Measurements from ENCODE around the gene LAMA5. TPM values are rescaled to one million over a fixed set of nuclear protein-coding genes. Genes with fewer than 3 reads are reported as not detected.

Gene LAMA5
- total RNA-seq, 1 experiment from 2014 or later, result 29.7 TPM

DNA sequence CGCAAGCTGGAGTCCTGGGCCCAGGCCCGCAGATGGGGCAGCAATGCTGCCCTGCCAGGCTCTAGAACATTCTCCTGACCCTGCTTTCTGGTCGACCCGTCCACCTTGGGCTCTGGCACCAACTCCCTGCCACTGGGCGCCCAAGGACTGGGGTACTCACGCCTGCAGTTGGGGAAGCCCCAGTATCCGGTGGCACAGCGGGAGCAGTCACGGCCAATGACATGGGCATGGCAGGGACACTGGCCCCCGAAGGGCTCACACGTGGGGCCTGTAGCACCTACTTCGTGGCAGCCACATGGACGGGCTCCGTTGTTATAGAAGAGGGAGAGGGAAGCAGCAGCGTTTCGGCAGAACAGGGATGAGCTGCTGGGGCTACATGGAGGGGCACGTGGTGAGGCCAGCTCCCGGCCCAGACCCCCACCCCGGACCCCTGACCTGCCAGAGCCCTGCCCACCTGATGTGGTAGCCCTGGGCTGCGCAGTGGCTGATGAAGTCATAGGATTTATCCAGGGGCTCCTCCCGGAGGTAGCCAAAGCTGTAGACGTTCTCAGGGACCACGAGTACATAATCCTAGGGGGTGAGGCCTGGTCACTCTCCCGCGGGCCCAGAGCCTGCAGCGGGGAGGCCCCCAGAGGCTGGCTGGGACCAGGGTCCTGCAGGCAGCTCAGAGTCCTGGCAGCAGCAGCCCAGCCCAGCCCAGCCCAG is 38.3 kb downstream of the LAMA5 start:
- no peak for DNase-seq (ENCODE audit: low read depth)

DNA sequence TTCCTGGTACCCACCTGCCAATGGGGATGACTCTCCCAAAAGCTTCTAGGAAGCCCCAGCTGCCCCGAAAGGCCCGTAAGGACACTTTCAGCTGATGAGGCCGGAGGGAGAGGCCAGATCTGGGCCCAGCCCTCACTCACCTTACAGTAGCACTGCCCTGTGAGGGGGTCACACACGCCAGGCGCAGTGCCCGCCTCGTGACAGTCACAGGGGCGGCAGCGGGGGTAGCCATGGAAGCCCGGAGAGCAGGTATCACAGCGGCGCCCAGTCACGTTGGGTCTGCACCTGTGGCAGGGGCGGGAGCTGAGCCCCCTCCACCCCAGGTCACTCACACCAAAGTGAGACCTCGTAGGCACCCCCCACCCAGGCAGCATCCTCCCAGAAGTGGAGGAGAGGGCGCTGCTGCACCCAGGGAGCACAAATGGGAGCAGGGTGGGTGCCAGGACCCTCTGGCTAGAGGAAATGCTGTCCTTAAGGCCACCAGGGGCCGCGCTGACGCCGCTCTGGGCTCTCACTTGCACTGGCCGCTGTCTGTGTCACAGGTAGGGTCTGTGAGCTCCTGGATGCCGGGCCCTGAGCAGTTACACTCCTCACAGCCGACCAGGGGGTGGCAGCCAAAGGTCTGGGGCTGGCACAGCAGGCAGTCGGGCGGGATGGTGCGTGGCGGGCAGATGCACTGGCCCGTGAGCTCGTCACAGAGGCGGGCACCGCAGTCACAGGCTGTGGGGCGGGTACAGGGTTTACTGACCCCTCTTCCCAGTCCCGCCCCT is 39.2 kb downstream of the LAMA5 start:
- no peak for DNase-seq (ENCODE audit: low read depth)

DNA sequence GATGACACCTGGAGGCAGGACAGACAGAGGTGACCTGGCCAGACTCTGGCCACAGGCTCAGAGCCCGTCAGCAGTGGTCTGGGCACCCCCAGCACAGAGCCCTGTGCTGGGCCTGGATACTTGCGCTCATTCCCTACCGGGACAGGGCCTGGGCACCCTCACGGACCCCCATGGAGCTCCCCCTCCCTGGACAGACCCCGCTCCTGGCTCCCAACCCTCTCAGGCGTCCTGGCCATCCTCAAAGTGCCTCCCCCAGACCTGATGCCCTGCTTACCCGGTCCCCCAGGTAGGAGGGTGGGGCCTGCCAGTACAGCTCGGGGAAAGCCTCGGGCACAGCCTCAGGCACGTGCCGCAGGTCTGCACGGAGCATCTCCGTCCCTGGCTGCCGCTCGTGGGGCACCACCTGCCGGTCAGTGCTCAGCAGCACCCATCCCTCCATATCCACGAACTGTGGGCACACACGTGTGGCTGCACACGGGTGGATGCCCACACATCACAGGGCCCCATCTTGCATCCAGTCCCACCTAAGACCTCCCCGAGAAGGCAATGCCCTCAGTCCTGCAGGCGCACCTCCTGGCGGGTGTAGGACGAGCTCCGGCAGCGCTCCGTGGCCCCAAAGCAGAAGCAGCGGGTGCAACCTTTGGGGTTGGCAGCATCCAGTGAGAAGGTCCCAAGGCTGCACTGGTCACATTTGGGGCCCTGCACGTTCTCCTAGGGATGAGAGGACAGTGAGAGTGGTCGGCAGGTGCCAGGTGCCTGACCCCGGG is 40.0 kb downstream of the LAMA5 start:
- DNase-seq (ENCODE audit: low read depth), result no peak

DNA sequence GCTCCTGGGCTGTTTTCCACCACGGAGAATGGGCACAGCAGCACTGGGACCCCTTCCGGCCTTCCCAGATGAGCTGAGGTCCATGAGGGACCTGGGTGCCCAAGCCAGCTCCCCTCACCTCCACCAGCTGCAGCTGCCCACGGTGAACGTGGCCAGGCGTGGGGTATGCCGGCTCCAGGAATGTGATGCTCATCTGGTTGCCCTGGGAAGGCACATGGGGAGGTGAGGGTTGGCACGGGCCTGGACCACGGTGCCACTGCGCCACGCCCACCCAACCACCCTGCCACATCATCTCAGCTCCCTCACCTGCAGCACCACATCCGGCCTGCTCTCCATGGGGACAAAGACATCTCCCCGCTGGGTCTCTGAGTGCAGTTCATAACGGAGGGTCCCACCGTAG is 40.6 kb downstream of the LAMA5 start:
- no peak for DNase-seq (ENCODE audit: low read depth)

DNA sequence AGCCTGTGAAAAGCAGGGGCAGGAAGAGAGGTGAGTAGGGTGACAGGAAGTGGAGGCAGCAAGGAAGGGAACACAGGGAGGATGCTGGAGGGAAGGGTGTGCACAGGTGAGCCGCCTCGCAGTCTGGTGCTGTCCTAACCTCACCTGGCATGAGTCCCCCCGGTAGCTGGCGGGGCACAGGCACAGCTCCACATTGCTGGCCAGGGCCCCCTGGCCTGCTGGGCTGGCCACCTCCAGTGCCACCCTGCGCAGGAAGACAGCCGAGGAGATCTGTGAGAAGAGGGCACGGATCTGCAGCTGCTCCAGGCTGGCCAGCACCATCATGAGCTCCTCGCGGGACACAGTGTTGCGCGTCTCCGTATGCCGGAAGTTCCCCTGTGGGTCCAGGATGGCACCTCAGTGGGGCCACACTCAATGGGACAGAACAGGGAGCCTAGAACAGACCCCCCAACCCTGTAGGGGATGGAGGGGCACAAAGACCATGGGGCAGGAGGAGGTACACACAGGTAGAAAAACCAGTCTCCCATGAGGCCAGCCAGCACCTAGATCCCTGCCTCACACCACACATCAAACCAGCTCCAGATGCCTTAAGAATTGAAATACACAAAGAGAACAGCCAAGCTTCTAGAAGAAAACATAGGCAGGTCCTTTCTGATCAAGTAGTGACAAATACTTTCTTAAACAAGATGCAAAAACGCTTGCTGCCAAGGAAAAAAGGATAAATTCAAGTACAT is 41.8 kb downstream of the LAMA5 start:
- DNase-seq (ENCODE audit: low read depth), result no peak

DNA sequence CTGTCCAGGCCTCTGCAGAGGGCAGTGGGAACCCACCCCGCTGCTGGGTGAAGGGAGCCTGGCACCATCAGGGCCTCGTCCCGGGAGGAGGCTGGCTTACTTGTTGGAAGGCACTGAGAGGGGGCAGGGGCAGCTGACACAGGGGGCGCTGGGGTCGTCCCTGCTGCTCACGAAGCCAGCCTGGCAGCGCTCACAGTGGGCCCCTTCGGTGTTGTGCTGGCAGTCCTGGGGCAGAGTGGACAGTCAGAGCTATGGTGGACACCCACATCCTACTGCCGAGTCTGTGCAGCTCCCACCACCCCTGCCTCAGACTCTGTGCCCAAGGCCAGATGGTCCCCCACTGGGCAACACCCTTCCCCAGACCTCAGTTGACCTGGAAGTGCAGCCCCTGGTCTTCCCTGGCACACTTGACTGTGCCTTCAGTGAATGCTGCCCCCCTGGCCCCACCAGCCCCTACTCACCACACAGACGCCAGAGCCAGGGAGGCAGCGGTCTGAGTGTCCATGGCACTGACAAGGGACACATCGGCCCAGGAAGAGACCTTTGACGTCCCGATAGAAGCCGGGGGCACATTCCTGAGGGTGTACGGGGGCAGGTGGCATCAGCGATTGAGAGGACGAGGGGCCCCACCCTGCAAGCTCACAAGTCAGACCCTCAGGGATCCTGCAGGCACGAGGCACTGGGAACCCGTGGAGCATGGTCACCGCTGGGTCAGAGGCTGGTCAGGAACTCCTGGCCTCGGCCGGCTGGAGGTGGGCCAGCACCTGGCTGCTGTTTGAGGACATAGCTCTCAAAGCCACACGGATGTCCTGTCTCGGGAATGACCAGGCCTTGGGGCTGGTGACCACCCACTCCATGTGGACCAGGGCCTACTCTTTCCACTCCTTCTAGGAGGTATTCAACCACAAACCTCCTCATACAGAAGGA is 42.9 kb downstream of the LAMA5 start:
- DNase-seq (ENCODE audit: low read depth), result no peak

DNA sequence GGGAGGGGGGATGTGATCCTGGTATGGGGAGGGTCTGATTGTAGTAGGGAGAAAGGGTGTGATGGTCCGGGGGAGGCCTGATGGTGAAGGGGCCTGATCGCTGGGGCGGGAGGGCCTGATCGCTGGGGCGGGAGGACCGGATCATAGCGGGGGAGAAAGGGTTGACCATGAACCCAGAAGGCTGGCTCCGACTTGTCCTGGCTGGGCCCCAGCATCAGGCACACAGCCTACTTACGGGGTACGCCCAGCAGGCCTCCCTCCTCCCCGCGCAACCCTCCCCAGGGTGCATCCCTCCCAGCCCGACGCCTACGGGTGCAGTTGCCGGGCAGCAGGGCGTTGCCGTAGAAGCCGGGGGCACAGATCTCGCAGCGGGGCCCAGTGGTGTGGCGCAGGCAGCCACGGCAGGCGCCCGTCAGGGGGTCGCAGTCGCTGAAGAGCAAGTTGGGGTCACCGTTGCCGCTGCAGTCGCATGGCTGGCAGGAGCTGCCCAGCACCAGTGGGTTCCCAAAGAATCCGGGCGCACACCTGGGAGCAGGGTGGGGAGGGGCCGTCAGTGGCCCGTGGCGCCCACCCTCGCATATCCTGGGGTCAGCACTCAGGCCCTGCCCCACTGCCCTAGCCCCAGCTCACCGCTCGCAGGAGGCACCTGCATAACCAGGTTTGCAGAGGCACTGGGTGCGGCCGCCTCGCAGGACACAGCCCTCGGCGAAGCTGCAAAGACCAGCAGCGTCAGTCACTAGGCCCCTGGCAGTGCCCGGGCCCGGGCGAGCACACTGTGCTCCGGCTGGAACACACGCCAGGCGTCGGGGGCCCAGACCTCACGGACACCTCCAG is 43.7 kb downstream of the LAMA5 start:
- DNase-seq (ENCODE audit: low read depth), result no peak

DNA sequence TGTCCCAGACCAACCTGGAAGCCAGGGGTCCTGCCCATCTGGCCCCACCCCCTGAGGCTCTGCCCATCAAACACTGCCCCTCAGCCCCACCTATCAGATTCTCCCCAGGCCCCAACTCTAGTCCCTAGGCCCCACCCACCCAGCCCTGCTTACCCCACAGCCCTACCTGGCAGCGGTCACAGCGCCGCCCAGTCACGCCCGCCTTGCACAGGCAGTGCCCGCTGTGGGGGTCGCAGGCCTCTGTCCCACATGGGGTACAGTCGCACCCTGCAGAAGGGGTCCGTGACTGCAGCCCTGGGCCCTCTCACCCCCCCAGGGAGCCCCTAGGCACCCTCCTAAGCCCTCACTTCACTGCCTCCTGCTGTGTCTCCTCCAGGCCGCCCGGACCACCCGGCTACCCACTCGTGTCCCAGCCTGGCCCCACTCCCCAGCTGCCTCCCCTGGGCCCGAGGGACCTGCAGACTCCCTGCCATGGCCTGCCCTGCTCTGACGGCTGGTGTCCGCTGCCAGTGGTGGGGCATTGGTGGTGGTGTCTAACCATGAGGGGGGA is 44.5 kb downstream of the LAMA5 start:
- no peak for DNase-seq (ENCODE audit: low read depth)

DNA sequence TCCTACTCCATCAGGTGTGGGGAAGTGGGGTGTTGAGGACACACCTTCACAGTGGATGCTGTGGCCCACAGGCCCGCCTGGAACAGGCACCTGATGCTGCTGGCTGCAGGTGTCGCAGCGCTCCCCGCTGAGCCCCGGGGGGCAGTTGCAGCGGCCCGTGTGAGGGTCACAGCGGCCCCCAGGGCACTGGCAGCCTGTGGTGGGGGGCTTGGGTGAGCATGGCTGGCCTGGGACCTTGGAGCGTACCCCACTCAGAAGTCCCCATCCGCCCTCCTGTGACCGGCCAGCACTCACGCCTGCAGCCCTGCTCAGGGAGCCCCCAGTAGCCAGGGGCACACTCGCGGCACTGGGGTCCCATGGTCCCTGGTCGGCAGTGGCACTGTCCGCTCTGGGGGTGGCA is 45.1 kb downstream of the LAMA5 start:
- no peak for DNase-seq (ENCODE audit: low read depth)

DNA sequence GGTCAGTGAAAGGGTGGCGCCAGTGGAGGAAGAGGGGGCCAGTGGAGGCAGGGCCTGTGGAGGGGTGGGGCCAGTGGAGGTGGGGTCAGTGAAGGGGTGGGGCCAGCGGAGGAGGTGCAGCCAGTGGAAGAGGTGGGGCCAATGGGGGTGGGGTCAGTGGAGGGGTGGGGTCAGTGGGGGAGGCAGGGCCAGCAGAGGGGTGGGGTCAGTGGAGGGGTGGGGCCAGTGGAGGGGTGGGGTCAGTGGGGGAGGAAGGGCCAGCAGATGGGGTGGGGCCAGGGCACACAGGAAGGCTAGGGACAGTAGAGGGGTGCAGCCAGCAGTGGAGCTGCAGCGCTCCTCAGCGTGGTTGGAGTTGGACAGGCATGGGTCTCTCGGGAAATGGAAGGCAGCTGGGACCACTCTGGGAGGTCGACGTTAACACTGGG is 45.6 kb downstream of the LAMA5 start:
- no peak for DNase-seq (ENCODE audit: low read depth)

DNA sequence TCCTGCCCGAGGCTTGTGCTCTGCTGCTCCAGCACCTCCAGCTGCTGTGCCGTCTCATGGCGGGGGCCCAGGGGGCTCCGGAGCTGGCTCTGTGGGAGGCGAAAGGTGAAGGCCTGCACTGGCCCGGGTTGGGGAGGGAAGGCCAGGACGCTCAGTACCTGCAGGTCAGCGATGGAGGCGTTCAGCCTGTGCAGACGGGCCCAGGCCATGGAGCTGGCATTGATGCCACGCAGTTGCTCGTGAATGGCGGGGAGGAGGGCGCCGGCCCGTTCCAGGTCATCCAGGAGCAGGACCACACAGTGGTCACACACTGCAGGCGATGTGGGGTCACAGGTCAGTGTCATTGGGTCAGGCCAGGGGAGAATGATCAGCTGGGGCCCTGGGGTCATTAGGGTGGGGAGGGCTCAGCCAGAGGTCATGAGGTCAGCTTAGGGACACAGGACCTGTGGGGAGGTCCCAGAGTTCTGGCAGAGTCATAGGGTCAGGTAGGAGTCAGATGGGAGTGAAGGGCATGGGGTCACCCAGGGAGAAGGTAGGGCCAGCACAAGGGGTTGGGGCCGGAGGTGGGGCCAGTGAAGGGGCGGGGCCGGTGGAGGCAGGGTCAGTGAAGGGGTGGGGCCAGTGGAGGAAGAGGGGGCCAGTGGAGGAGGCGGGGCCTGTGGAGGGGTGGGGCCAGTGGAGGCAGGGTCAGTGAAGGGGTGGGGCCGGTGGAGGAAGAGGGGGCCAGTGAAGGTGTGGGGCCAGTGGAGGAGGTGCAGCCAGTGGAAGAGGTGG is 46.3 kb downstream of the LAMA5 start:
- peak; percentile 14 for DNase-seq (ENCODE audit: low read depth)

DNA sequence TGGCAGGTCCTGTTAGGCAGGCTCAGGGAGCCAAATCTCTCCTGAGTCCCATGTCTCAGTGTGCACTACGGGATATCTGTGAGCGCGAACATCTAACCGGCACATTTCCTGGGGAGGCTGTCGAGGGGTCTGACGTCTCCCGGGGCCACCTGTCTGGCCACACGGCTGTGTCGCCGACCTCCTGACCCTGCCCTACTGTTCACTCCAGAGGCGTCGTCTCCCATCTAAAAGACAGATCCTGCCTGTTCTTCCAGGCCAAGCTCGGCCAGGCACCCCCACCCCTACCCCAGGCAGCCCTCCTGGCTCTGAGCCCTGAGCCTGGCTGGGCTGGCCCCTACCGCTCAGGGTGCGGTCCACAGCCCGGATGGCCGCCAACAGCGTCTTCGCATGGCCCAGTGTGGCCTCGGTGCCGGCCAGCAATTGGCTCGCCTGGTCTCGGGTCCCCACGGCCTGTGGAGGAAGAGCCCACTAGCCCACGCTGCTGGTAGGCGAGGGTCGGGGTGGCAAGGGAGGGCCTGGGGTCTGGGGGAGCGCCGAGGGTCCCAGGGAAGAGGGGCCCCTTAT is 47.7 kb downstream of the LAMA5 start:
- no peak for DNase-seq (ENCODE audit: low read depth)

DNA sequence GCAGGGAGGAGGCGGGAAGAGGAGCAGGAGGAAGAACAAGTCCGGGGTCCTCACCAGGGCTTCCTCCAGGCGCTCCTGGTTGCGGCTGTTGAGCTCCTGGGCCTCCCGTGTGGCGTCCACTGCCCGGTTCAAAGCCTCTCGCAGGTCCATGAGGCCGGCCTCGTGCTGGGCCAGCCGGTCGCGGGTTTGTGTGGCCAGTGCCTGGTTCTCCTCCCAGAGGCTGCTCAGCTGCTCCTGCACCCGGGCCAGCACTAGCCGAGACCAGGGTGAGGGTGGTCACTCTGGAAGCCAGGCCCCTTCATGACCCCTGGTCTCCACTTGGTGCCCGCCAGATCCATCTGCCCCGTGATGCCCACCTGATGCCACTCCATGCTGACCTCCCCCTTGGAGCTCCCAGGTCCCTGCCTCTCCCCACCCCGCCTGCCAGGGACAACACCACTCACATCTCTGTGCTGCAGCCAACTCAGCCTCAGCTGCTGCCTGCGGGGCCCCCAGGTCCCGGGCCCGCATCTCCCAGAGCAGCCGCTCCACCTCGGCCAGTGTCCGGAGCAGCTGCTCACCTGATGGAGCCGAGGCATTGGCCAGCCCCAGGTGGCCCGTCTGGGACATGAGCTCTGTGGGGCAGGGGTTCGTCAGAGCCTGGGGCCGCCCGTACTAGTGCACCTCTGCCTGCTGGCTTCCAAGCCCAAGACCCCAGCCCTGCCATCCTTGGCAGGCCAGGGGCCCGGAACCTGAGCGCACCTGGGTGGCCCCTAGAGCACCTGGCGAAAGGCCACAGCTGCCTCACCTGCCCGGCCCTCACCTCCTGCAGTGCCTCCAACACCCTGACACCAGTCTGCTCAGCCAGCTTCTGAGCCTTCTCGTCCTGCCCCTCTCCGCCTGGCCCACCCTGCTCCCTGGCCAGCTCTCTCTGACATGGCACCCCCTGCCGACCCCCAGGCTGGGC is 48.4 kb downstream of the LAMA5 start:
- DNase-seq (ENCODE audit: low read depth), result no peak

DNA sequence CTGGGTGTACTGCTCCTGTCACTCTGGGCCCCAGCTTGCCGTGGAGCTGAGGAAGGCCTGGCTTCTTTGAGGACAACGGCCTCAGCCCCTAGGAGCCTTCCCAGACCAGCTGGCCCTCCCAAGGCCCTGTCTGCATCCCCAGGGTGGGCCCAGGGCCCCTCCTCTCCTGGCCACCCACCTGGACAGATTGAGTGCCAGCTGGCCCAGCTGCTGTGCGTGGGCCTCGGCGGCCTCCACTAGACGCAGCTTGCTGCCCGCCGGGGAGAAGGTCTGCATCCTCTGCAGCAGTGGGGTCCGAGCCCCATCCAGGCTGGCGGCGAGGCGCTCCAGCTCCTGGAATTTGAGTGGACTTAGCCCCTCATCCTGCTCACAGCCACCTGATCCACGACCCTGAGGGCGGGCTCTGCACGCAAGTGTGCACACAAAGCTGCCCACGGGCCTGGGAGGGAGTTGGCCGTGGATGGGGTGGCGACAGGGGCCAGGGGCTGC is 49.9 kb downstream of the LAMA5 start:
- no peak for DNase-seq (ENCODE audit: low read depth)

DNA sequence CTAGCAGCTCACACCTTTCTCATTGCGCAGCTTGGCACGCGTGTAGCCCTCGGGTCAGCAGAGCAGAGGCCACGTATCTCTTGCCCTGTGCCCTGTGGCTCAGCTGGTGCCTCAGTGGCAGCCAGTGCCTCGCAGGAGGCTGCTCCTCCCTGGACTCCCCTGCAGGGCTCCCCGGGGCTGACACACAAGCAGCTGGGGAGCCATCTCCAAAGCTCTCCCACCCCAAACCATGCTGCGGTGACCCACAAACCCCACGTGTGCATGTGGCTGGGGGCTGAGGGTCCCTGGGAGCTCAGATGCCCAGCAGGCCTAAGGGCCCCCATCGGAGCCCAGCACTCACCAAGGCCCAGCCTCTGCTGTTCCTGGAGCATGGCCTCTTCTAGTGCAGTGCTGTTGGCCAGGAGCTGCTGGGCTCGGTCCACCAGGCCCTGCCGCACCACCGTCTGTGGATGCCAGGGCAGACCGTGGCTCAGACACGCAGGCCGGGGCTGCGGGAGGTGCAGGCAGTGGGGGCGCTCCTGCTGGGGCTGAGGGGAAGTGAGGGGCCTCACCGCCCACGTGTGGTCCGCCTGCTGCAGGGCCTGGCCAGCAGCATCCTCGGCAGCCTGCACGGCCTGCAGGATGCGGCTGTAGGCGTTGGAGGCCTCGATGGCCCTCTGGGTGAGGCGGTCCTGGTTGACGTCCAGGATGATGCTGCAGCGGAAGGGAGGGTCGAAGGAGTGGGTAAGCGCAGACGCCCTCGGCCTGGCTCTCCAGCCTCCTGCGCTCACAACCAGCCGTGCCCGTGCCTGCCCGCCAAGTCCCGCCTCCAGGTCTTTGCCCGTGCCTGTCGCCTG is 50.6 kb downstream of the LAMA5 start:
- no peak for DNase-seq (ENCODE audit: low read depth)

DNA sequence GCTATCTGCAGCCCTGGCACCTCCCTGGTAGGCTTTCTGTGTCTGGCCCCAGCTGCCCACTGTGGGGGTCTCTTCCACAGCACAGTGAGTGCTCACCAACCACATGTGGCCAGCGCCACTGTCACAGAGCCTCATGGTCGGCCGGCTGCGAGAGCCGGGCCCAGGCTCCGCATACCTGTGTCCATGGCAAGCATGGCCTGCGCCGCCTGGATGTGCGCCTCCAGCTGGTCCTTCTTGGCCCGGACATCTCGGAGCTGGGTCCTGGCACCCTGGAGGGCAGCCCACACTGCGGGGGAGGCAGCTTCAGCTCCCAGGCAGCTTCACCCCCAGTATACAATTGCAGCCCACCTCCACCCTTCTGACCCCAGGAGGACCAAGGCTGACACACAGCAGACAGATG is 51.3 kb downstream of the LAMA5 start:
- DNase-seq (ENCODE audit: low read depth), result no peak

All from M059J (cell line).